ENCODE data around the gene EPN1.

The EPN1 gene

DNA sequence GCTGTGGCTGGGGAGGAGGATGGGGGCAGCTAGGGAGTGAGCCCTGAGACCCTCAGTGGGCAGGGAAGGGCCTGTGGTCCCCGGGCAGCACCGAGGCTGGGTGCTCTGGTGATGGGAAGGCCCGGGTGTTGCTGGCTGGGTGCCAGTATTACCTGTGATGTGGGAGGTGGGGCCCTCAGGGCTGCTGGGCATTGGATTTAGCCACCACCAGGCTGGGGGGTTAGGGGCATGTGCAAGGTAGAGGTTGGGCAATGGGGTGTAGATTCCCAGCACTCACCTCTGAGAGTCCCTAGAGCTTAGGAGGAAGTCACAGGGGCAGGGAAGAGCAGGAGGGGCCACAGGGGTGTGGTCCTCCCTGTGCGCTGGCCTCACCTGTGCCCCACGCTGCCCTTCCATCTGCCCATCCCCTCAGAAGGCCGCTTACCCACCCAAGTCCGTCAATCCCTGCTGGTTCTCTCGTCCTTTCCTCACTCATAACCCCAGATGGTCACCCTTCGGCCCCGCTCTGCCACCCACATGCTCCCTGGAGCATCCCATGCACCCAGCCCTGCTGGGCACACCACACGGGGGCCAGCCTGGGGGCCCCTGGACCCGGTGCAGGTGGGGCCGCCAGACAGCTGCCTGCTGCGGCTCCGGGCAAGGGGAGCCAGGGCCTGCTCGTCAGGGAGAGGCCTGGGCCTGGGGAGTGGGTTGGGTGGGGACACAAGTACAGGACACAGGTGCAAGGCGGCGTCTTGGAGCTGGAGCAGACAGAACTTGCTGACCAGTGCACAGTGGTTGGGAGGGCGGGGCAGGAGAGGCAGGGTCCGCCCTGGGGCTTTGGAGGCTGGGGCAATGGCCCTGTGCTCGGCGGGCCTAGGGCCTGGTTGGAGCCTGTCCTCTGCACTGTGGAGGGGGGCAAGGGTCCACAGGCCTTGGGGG is 12.5 kb downstream of the EPN1 start:
- Histone ChIP-seq H2AFZ (ENCODE audit: low read depth, low read length) (no peak overlapping the region), H3K36me3 (ENCODE audit: control insufficient read depth in 1 of 2, insufficient read depth in 2 of 2, low read depth in 1 of 2, low read length in 2 of 2) (peaks cover 65 to 93% of the 10 kb centered on the region in 2 experiments), H3K14ac (ENCODE audit: low read length in 2 of 2) (no peak overlapping the region), H4K8ac (ENCODE audit: low read length) (no peak overlapping the region), H3K79me1 (replicated peaks; ENCODE audit: low read length, poor library complexity, severe bottlenecking) (peaks cover 60% of the 10 kb centered on the region), H3K4ac (ENCODE audit: low read depth in 1 of 2, low read length in 2 of 2) (no peak overlapping the region), H3K9ac (ENCODE audit: low read length) (no peak overlapping the region), H3K23ac (ENCODE audit: low read length in 2 of 2) (no peak overlapping the region), H3K4me2 (ENCODE audit: low read length, poor library complexity, severe bottlenecking) (no peak overlapping the region), H2BK15ac (ENCODE audit: low read depth, poor library complexity, severe bottlenecking) (no peak overlapping the region), H3K9me3 (ENCODE audit: control insufficient read depth, low read length) (no peaks in the 10 kb centered on the region), H2BK120ac (ENCODE audit: low read depth, low read length) (no peak overlapping the region), H2BK5ac (ENCODE audit: low read depth, low read length, poor library complexity, severe bottlenecking) (no peak overlapping the region), H3K4me1 (ENCODE audit: control insufficient read depth, insufficient read depth, low read depth, low read length) (peaks cover 25% of the 10 kb centered on the region), H3K27me3 (ENCODE audit: control insufficient read depth in 1 of 2, insufficient read depth in 1 of 2, low read length in 2 of 2) (no peaks in the 10 kb centered on the region), H3K4me3 (ENCODE audit: insufficient read depth in 1 of 2, low read depth in 1 of 2, low read length in 2 of 2) (no peak overlapping the region), H3K18ac (ENCODE audit: low read depth in 1 of 2, low read length in 2 of 2) (no peak overlapping the region), H2AK5ac (ENCODE audit: low read length, severe bottlenecking) (no peak overlapping the region), H4K91ac (ENCODE audit: low read length) (no peak overlapping the region), H3K27ac (ENCODE audit: low read length, poor library complexity, severe bottlenecking) (no peak overlapping the region), H2BK12ac (ENCODE audit: low read length in 2 of 2) (no peak overlapping the region)
- DNase-seq = no peak
- WGBS = 97% methylated on average over 22 of the region's 22 CpGs

DNA sequence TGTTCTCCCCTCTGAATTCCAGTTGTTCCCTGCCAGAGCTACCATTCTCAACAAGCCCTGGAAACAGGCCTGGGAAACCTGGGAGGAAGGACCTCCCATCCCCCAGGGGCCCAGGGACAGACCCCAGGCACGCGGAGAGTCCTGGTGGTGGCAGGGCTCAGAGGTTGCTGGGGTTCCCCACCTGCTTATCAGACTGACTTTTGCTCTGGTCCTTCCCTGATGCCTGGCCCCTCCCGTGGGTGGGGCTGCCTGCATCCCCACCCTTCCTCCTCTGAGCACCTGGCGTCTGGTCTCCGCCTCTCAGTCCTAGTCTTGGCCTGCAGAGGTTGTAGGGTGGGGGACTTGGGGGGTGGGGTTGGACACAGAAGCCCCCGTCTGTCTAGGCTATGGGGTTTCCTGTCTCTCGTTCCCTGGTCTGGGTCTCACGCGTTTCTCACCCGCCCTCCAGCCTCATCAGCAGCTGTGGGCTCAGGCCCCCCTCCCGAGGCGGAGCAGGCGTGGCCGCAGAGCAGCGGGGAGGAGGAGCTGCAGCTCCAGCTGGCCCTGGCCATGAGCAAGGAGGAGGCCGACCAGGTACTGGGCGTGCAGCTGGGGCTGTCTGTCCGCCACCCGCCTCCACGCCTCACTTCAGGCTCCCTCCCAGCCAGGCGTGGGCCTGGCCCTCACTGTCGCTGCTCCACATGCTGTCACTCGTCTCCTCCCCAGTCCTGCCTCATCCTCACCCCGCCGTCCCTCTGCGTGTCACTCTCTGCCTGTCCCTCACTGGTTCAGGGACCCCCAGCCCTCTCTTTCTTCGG is 13.6 kb downstream of the EPN1 start:
- H3K14ac ChIP-seq (ENCODE audit: low read length in 2 of 2) = no peak overlapping the region
- DNase-seq = no peak
- no peak overlapping the region for H3K4me3 ChIP-seq (ENCODE audit: insufficient read depth in 1 of 2, low read depth in 1 of 2, low read length in 2 of 2)
- no peak overlapping the region for H3K4me2 ChIP-seq (ENCODE audit: low read length, poor library complexity, severe bottlenecking)
- peaks cover 25% of the 10 kb centered on the region for H3K4me1 ChIP-seq (ENCODE audit: control insufficient read depth, insufficient read depth, low read depth, low read length)
- H2BK120ac ChIP-seq (ENCODE audit: low read depth, low read length) = no peak overlapping the region
- H2AK5ac ChIP-seq (ENCODE audit: low read length, severe bottlenecking) = no peak overlapping the region
- H3K36me3 ChIP-seq (ENCODE audit: control insufficient read depth in 1 of 2, insufficient read depth in 2 of 2, low read depth in 1 of 2, low read length in 2 of 2) = peaks cover 70 to 100% of the 10 kb centered on the region in 2 experiments
- H3K9ac ChIP-seq (ENCODE audit: low read length) = no peak overlapping the region
- no peak overlapping the region for H3K18ac ChIP-seq (ENCODE audit: low read depth in 1 of 2, low read length in 2 of 2)
- H2AFZ ChIP-seq (ENCODE audit: low read depth, low read length) = no peak overlapping the region
- H4K91ac ChIP-seq (ENCODE audit: low read length) = no peak overlapping the region
- no peak overlapping the region for H3K4ac ChIP-seq (ENCODE audit: low read depth in 1 of 2, low read length in 2 of 2)
- no peak overlapping the region for H2BK12ac ChIP-seq (ENCODE audit: low read length in 2 of 2)
- H3K9me3 ChIP-seq (ENCODE audit: control insufficient read depth, low read length) = no peaks in the 10 kb centered on the region
- no peak overlapping the region for H2BK15ac ChIP-seq (ENCODE audit: low read depth, poor library complexity, severe bottlenecking)
- WGBS = 89% methylated on average over 24 of the region's 27 CpGs
- H3K27me3 ChIP-seq (ENCODE audit: control insufficient read depth in 1 of 2, insufficient read depth in 1 of 2, low read length in 2 of 2) = no peaks in the 10 kb centered on the region
- no peak overlapping the region for H4K8ac ChIP-seq (ENCODE audit: low read length)
- H2BK5ac ChIP-seq (ENCODE audit: low read depth, low read length, poor library complexity, severe bottlenecking) = no peak overlapping the region
- no peak overlapping the region for H3K23ac ChIP-seq (ENCODE audit: low read length in 2 of 2)
- peaks cover 66% of the 10 kb centered on the region for H3K79me1 ChIP-seq (replicated peaks; ENCODE audit: low read length, poor library complexity, severe bottlenecking)
- no peak overlapping the region for H3K27ac ChIP-seq (ENCODE audit: low read length, poor library complexity, severe bottlenecking)

DNA sequence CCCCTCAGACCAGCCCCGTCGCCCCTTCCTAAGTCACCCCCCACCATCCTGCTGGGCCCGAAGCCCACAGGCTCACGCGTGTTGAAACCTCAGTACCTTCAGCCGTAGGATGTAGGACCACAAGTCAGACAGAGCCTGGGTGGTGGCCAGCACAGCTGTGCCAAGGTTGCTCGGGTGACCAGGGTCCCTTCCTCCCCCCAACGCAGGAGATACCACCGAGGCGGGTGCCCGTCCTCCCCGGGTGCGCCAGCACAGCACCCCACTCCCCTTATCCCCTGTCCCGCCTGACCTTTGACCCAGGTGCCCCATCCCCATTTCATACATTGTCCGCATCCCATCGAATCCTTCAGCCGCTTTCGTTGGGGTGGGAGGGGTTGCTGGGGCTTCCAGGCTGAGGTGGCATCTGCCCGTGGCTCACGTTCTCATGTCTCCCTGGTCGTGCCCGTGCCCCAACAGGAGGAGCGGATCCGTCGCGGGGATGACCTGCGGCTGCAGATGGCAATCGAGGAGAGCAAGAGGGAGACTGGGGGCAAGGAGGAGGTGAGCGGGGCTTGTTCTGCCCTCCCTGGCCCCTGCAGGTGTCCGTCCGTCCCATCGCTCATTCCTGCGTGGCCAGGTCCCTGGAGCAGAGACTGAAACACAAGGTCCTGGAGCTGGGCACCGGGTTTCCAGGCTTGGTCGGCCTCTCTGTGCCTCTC is 14.5 kb downstream of the EPN1 start:
- no peak overlapping the region for H2AK5ac ChIP-seq (ENCODE audit: low read length, severe bottlenecking)
- H4K91ac ChIP-seq (ENCODE audit: low read length) = no peak overlapping the region
- no peak for DNase-seq
- no peak overlapping the region for H3K4ac ChIP-seq (ENCODE audit: low read depth in 1 of 2, low read length in 2 of 2)
- no peak overlapping the region for H3K27ac ChIP-seq (ENCODE audit: low read length, poor library complexity, severe bottlenecking)
- no peak overlapping the region for H3K14ac ChIP-seq (ENCODE audit: low read length in 2 of 2)
- peaks cover 22% of the 10 kb centered on the region for H3K4me1 ChIP-seq (ENCODE audit: control insufficient read depth, insufficient read depth, low read depth, low read length)
- no peak overlapping the region for H2AFZ ChIP-seq (ENCODE audit: low read depth, low read length)
- no peaks in the 10 kb centered on the region for H3K9me3 ChIP-seq (ENCODE audit: control insufficient read depth, low read length)
- peaks cover 70% of the 10 kb centered on the region for H3K79me1 ChIP-seq (replicated peaks; ENCODE audit: low read length, poor library complexity, severe bottlenecking)
- no peak overlapping the region for H3K9ac ChIP-seq (ENCODE audit: low read length)
- no peak overlapping the region for H3K23ac ChIP-seq (ENCODE audit: low read length in 2 of 2)
- H2BK15ac ChIP-seq (ENCODE audit: low read depth, poor library complexity, severe bottlenecking) = no peak overlapping the region
- no peaks in the 10 kb centered on the region for H3K27me3 ChIP-seq (ENCODE audit: control insufficient read depth in 1 of 2, insufficient read depth in 1 of 2, low read length in 2 of 2)
- whole genome bisulfite sequencing = 98% methylated on average over 32 of the region's 35 CpGs
- no peak overlapping the region for H4K8ac ChIP-seq (ENCODE audit: low read length)
- no peak overlapping the region for H2BK12ac ChIP-seq (ENCODE audit: low read length in 2 of 2)
- H2BK5ac ChIP-seq (ENCODE audit: low read depth, low read length, poor library complexity, severe bottlenecking) = no peak overlapping the region
- H3K4me3 ChIP-seq (ENCODE audit: insufficient read depth in 1 of 2, low read depth in 1 of 2, low read length in 2 of 2) = no peak overlapping the region
- H2BK120ac ChIP-seq (ENCODE audit: low read depth, low read length) = no peak overlapping the region
- H3K18ac ChIP-seq (ENCODE audit: low read depth in 1 of 2, low read length in 2 of 2) = no peak overlapping the region
- H3K36me3 ChIP-seq (ENCODE audit: control insufficient read depth in 1 of 2, insufficient read depth in 2 of 2, low read depth in 1 of 2, low read length in 2 of 2) = peaks cover 70 to 100% of the 10 kb centered on the region in 2 experiments
- H3K4me2 ChIP-seq (ENCODE audit: low read length, poor library complexity, severe bottlenecking) = no peak overlapping the region

All from mesenchymal stem cell (in vitro differentiated cells and primary cell).